HCT116 (cell line): ENCODE results near the gene LIMD2.

Experiments
- CTCF ChIP-seq, 3 experiments: fragments of 200-600 bp in 1 of 3; sonication (generic) in 1 of 3; IDR thresholded peaks in 2 of 3; conservative IDR thresholded peaks in 1 of 3; 2 replicates each; pipeline ENCODE4 v1.5.1; 2012 to 2017; ENCODE audit warnings: low read depth in 2 of 3, low read length in 2 of 3, antibody characterized with exemption in 1 of 3, borderline replicate concordance in 1 of 3, control low read depth in 1 of 3, mild to moderate bottlenecking in 1 of 3, mixed read lengths in 1 of 3, mixed run types in 1 of 3, moderate library complexity in 1 of 3; ENCODE audit not compliant: insufficient read depth in 1 of 3
- EGR1 ChIP-seq: IDR thresholded peaks from 2 replicates; pipeline ENCODE4 v1.6.1; 2012; ENCODE audit warnings: low read depth
- EZH2 ChIP-seq: fragments of 200-600 bp; sonication (generic); IDR thresholded peaks from 2 replicates; pipeline ENCODE4 v1.6.1; 2017; ENCODE audit warnings: antibody characterized with exemption, mixed run types
- EZH2phosphoT487 ChIP-seq: fragments of 200-600 bp; IDR thresholded peaks from 2 replicates; pipeline ENCODE4 v1.6.1; 2018; ENCODE audit warnings: antibody characterized with exemption, borderline replicate concordance
- MAX ChIP-seq: IDR thresholded peaks from 2 replicates; pipeline ENCODE4 v1.6.1; 2012
- POLR2A ChIP-seq: IDR thresholded peaks from 2 replicates; pipeline ENCODE4 v1.7.0; 2011; ENCODE audit warnings: borderline replicate concordance; ENCODE audit not compliant: insufficient read depth, insufficient read length; ENCODE audit errors: extremely low read depth
- POLR2AphosphoS5 ChIP-seq: IDR thresholded peaks from 2 replicates; pipeline ENCODE4 v1.6.1; 2011; ENCODE audit warnings: mild to moderate bottlenecking, low read depth, low read length, moderate library complexity
- REST ChIP-seq: IDR thresholded peaks from 2 replicates; pipeline ENCODE4 v1.6.1; 2012; ENCODE audit warnings: low read depth
- SP1 ChIP-seq: IDR thresholded peaks from 2 replicates; pipeline ENCODE4 v1.6.1; 2012; ENCODE audit warnings: low read depth
- TCF7L2 ChIP-seq: IDR thresholded peaks from 2 replicates; pipeline ENCODE4 v1.7.0; 2011; ENCODE audit warnings: borderline replicate concordance, inconsistent platforms; ENCODE audit not compliant: insufficient read depth, insufficient read length; ENCODE audit errors: extremely low read depth
- ZNF274 ChIP-seq: fragments of 200-500 bp; sonication (Bioruptor generic); IDR thresholded peaks from 2 replicates; pipeline ENCODE4 v1.6.1; 2014; ENCODE audit warnings: mild to moderate bottlenecking, low read depth, low read length, inconsistent platforms

GRCh38 chr17:63657786-63658185 is 42.1 kb downstream of the LIMD2 start:
- TF ChIP-seq EZH2 (no peak), POLR2A (no peak), CTCF (IDR thresholded peaks at IDR 0.05 in 2 of 3, conservative IDR thresholded peaks at IDR 0.05 in 1 of 3; ENCODE audit: borderline replicate concordance in 1 of 3, insufficient read depth in 1 of 3, low read depth in 2 of 3, low read length in 2 of 3) (no peak), EGR1 (no peak), SP1 (no peak), REST (no peak), POLR2AphosphoS5 (no peak), EZH2phosphoT487 (no peak), MAX (no peak), TCF7L2 (no peak), ZNF274 (no peak)
